Measurements from ENCODE around the gene PSMD1. TPM values are rescaled to one million over a fixed set of nuclear protein-coding genes. Genes with fewer than 3 reads are reported as not detected.

PSMD1 gene
- total and polyA plus RNA-seq, 2 experiments from 2014 or later = 148 to 177 TPM

DNA sequence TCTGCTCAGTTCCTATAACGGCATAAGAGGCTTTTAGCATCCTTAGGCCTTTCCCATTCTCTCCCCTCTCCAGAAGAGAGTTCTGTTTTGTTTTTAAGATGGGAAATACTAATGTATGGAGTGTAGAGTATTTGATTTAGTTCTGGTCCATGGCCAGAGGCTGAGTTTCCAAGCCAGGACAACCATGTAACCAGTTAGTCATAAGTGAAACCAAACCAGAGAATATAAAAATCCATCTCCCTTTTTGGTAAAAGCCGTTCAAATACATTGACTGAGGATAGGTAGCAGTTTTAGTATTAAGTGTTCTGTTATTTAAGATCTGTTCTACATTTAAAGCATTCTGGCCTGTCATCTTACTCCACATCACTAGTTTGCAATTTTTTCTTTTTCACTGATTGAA is 3.1 kb downstream of the PSMD1 start:
- Histone ChIP-seq H3K4me1 (ENCODE audit: insufficient read depth) (peaks cover 15% of the 10 kb centered on the region), H3K27ac (ENCODE audit: low read depth) (no peak overlapping the region), H3K4me2 (no peak overlapping the region), H3K27me3 (ENCODE audit: insufficient read depth) (no peaks in the 10 kb centered on the region; the same call in 1 of the 2 replicates), H3K36me3 (ENCODE audit: insufficient read depth) (peaks cover 30% of the 10 kb centered on the region), H2AFZ (no peak overlapping the region), H3F3A (replicated peaks; ENCODE audit: low read depth) (no peaks in the 10 kb centered on the region), H3K4me3 (no peak overlapping the region), H3K9me2 (ENCODE audit: insufficient read depth) (no peaks in the 10 kb centered on the region), H4K20me1 (replicated peaks; ENCODE audit: insufficient read depth) (peaks cover 47% of the 10 kb centered on the region), H3K79me2 (replicated peaks; ENCODE audit: insufficient read depth) (peaks cover 76% of the 10 kb centered on the region)
- Mint-ChIP-seq H3K36me3 (ENCODE audit: low read depth) (peaks cover 38% of the 10 kb centered on the region), H3K27me3 (ENCODE audit: insufficient read depth, low read depth, poor library complexity) (no peaks in the 10 kb centered on the region), H3K27ac (no peak overlapping the region), H3K4me1 (peaks cover 18% of the 10 kb centered on the region), H3K9me3 (no peaks in the 10 kb centered on the region), H3K4me3 (no peak overlapping the region; the same call in 2 of the 3 replicates)
- TF ChIP-seq CREB1 (CRISPR knock-in tag; IDR thresholded peaks at IDR 0.05; ENCODE audit: low read depth) (no peak), ZNF114 (CRISPR knock-in tag; IDR thresholded peaks at IDR 0.05) (no peak), JUNB (IDR thresholded peaks at IDR 0.05; ENCODE audit: unreplicated experiment) (no peak), EZH2 (IDR thresholded peaks at IDR 0.05; ENCODE audit: low read depth, unreplicated experiment) (no peak), EZH2phosphoT487 (IDR thresholded peaks at IDR 0.05; ENCODE audit: unreplicated experiment) (no peak)
- TF ChIP-seq, protein P1, sequence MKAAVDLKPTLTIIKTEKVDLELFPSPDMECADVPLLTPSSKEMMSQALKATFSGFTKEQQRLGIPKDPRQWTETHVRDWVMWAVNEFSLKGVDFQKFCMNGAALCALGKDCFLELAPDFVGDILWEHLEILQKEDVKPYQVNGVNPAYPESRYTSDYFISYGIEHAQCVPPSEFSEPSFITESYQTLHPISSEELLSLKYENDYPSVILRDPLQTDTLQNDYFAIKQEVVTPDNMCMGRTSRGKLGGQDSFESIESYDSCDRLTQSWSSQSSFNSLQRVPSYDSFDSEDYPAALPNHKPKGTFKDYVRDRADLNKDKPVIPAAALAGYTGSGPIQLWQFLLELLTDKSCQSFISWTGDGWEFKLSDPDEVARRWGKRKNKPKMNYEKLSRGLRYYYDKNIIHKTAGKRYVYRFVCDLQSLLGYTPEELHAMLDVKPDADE (IDR thresholded peaks at IDR 0.05) = no peak
- TF ChIP-seq, protein P2, sequence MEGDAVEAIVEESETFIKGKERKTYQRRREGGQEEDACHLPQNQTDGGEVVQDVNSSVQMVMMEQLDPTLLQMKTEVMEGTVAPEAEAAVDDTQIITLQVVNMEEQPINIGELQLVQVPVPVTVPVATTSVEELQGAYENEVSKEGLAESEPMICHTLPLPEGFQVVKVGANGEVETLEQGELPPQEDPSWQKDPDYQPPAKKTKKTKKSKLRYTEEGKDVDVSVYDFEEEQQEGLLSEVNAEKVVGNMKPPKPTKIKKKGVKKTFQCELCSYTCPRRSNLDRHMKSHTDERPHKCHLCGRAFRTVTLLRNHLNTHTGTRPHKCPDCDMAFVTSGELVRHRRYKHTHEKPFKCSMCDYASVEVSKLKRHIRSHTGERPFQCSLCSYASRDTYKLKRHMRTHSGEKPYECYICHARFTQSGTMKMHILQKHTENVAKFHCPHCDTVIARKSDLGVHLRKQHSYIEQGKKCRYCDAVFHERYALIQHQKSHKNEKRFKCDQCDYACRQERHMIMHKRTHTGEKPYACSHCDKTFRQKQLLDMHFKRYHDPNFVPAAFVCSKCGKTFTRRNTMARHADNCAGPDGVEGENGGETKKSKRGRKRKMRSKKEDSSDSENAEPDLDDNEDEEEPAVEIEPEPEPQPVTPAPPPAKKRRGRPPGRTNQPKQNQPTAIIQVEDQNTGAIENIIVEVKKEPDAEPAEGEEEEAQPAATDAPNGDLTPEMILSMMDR (conservative IDR thresholded peaks at IDR 0.05; ENCODE audit: low read depth in 2 of 2) = no peak
- ATAC-seq (no peak), DNase-seq (ENCODE audit: low spot score) (no peak)

DNA sequence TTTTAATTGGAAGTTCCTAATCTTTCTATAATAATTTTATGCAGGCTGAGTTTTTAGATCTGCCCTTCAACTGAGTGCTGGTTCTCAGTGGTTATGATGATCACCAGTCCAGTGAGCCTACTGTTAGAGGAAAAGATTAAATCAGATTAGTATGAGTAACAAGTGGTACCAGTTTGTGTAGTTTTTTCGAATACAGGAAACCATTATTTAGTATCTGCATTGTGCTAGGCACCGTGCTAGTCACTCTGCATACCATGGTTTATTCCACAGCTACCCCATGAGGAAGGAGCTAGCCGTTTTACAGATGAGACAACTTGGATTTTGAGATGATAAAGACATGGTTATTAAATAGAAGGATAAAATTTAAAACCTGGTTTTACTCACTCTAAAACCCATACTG is 6.1 kb downstream of the PSMD1 start:
- Histone ChIP-seq H3K79me2 (replicated peaks; ENCODE audit: insufficient read depth) (peaks cover 66% of the 10 kb centered on the region), H3K4me2 (no peak overlapping the region), H3K9me2 (ENCODE audit: insufficient read depth) (no peaks in the 10 kb centered on the region), H4K20me1 (replicated peaks; ENCODE audit: insufficient read depth) (peaks cover 48% of the 10 kb centered on the region), H3K27ac (ENCODE audit: low read depth) (no peak overlapping the region), H3F3A (replicated peaks; ENCODE audit: low read depth) (no peaks in the 10 kb centered on the region), H3K4me3 (no peak overlapping the region), H3K36me3 (ENCODE audit: insufficient read depth) (peaks cover 50% of the 10 kb centered on the region), H3K27me3 (ENCODE audit: insufficient read depth) (no peaks in the 10 kb centered on the region), H3K4me1 (ENCODE audit: insufficient read depth) (peaks cover 13% of the 10 kb centered on the region), H2AFZ (no peak overlapping the region)
- H3K36me3 Mint-ChIP-seq (ENCODE audit: low read depth) = peaks cover 60% of the 10 kb centered on the region
- no peaks in the 10 kb centered on the region for H3K9me3 Mint-ChIP-seq
- no peak for DNase-seq (ENCODE audit: low spot score)
- H3K27ac Mint-ChIP-seq = no peak overlapping the region
- ATAC-seq = no peak
- H3K4me1 Mint-ChIP-seq = peaks cover 14% of the 10 kb centered on the region
- no peak overlapping the region for H3K4me3 Mint-ChIP-seq
- no peaks in the 10 kb centered on the region for H3K27me3 Mint-ChIP-seq (ENCODE audit: insufficient read depth, low read depth, poor library complexity)
- TF ChIP-seq ZNF331 (CRISPR knock-in tag; IDR thresholded peaks at IDR 0.05; ENCODE audit: low read depth) (no peak), NANOG (IDR thresholded peaks at IDR 0.05; ENCODE audit: borderline replicate concordance) (no peak), POLR2AphosphoS5 (IDR thresholded peaks at IDR 0.05; ENCODE audit: low read depth) (no peak), CREB1 (CRISPR knock-in tag; IDR thresholded peaks at IDR 0.05; ENCODE audit: low read depth) (no peak), EZH2phosphoT487 (IDR thresholded peaks at IDR 0.05; ENCODE audit: unreplicated experiment) (no peak), EZH2 (IDR thresholded peaks at IDR 0.05; ENCODE audit: low read depth, unreplicated experiment) (no peak)
- TF ChIP-seq, protein P3, sequence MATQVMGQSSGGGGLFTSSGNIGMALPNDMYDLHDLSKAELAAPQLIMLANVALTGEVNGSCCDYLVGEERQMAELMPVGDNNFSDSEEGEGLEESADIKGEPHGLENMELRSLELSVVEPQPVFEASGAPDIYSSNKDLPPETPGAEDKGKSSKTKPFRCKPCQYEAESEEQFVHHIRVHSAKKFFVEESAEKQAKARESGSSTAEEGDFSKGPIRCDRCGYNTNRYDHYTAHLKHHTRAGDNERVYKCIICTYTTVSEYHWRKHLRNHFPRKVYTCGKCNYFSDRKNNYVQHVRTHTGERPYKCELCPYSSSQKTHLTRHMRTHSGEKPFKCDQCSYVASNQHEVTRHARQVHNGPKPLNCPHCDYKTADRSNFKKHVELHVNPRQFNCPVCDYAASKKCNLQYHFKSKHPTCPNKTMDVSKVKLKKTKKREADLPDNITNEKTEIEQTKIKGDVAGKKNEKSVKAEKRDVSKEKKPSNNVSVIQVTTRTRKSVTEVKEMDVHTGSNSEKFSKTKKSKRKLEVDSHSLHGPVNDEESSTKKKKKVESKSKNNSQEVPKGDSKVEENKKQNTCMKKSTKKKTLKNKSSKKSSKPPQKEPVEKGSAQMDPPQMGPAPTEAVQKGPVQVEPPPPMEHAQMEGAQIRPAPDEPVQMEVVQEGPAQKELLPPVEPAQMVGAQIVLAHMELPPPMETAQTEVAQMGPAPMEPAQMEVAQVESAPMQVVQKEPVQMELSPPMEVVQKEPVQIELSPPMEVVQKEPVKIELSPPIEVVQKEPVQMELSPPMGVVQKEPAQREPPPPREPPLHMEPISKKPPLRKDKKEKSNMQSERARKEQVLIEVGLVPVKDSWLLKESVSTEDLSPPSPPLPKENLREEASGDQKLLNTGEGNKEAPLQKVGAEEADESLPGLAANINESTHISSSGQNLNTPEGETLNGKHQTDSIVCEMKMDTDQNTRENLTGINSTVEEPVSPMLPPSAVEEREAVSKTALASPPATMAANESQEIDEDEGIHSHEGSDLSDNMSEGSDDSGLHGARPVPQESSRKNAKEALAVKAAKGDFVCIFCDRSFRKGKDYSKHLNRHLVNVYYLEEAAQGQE (IDR thresholded peaks at IDR 0.05; ENCODE audit: unreplicated experiment) = no peak

Data from GM23338 (cell line).